Astrocyte (in vitro differentiated cells and primary cell): ENCODE results near the gene SFRP2.

Experiments
- EZH2 ChIP-seq: IDR thresholded peaks from 2 replicates; pipeline ENCODE4 v1.6.1; 2012; ENCODE audit warnings: mild to moderate bottlenecking, low read length, inconsistent platforms; ENCODE audit not compliant: insufficient read depth
- TF ChIP-seq, protein P1 (sequence below): IDR thresholded peaks from 2 replicates; pipeline ENCODE4 v1.5.1; 2011; ENCODE audit warnings: low read depth, mild to moderate bottlenecking, inconsistent platforms, low read length, moderate library complexity; ENCODE audit not compliant: insufficient read depth

DNA sequence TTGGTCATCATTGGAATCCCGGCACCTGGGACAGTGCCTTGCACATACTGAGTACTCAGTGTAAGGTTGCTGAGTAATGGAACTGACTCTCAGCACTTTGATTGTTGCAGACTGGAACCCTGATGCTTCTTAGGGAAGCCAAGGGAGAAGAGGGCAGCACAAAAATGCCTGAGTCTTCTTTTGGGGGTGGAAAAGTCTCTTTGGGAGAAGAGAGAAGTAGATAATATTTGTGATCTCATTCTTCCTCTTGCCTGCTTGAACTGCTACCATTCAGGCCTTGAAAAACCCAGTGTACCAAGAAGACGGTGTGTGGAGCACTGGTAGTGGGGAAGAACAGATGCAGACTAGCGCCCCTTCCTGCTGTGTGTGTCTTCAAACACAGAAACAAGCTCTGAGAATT is 12.3 kb downstream of the SFRP2 start:
- TF ChIP-seq, protein P1, sequence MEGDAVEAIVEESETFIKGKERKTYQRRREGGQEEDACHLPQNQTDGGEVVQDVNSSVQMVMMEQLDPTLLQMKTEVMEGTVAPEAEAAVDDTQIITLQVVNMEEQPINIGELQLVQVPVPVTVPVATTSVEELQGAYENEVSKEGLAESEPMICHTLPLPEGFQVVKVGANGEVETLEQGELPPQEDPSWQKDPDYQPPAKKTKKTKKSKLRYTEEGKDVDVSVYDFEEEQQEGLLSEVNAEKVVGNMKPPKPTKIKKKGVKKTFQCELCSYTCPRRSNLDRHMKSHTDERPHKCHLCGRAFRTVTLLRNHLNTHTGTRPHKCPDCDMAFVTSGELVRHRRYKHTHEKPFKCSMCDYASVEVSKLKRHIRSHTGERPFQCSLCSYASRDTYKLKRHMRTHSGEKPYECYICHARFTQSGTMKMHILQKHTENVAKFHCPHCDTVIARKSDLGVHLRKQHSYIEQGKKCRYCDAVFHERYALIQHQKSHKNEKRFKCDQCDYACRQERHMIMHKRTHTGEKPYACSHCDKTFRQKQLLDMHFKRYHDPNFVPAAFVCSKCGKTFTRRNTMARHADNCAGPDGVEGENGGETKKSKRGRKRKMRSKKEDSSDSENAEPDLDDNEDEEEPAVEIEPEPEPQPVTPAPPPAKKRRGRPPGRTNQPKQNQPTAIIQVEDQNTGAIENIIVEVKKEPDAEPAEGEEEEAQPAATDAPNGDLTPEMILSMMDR = no peak
- no peak for TF ChIP-seq EZH2
